Tibial nerve (tissue), 4 donors: Measurements from ENCODE around the gene PCDHB5. TPM values are rescaled to one million over a fixed set of nuclear protein-coding genes. Genes with fewer than 3 reads are reported as not detected.
"Not testable (repeated sequence)": the region's sequence is repeated elsewhere in the genome, so short reads cannot be mapped to it uniquely, and the experiment has no call there.

Experiments used
- DNase-seq, 2 donors: peaks; one replicate each; pipeline ENCODE4 v3.0.0-alpha.2; 2019; ENCODE audit warnings: low spot score in 2 of 2
- H3K27ac ChIP-seq, 4 donors: fragments of 200-600 bp; sonication (generic) in 3 of 4; one replicate each; pipeline ENCODE4 v1.5.1; 2017 to 2019; ENCODE audit warnings: mild to moderate bottlenecking in 1 of 4
- H3K27me3 ChIP-seq, 2 donors: fragments of 200-600 bp; sonication (generic) in 1 of 2; one replicate each; pipeline versions ENCODE4 v1.5.1 to v1.6.0; 2017 to 2019
- H3K36me3 ChIP-seq, 3 donors: fragments of 200-600 bp; sonication (generic); one replicate each; pipeline ENCODE4 v1.5.1; 2018 to 2019
- H3K4me1 ChIP-seq, 4 donors: fragments of 200-600 bp; sonication (generic) in 3 of 4; one replicate each; pipeline ENCODE4 v1.5.1; 2017 to 2019
- H3K4me3 ChIP-seq, 4 donors: fragments of 200-600 bp; sonication (generic) in 3 of 4; one replicate each; pipeline ENCODE4 v1.5.1; 2017 to 2019; ENCODE audit warnings: mild to moderate bottlenecking in 1 of 4, moderate library complexity in 1 of 4
- H3K9me3 ChIP-seq, 4 donors: fragments of 200-600 bp; sonication (generic) in 3 of 4; one replicate each; pipeline ENCODE4 v1.5.1; 2017 to 2019
- EP300 ChIP-seq, 2 donors: sonication (generic); formaldehyde crosslinking; IDR thresholded peaks; one replicate each; pipeline ENCODE4 v1.6.1; 2017; ENCODE audit warnings: antibody characterized with exemption in 2 of 2, mild to moderate bottlenecking in 1 of 2
- POLR2A ChIP-seq, 2 donors: fragments of 450-650 bp; IDR thresholded peaks; one replicate each; pipeline ENCODE4 v1.6.1; 2017; ENCODE audit warnings: antibody characterized with exemption in 2 of 2, mild to moderate bottlenecking in 2 of 2, moderate library complexity in 2 of 2
- WGBS, 2 donors: methylation state at CpG; one replicate each; pipeline ENCODE4 v1.1.5; 2018; 5-methylcytosine and 5-hydroxymethylcytosine counted together
- total RNA-seq, 4 donors: library from RNA; depleted of rRNA; stranded (reverse); fragments of >200 nt; gene quantifications; one replicate each; pipeline ENCODE4 v1.1.0, GENCODE V29; 2016
- TF ChIP-seq, protein P1 (sequence below), 5 experiments: fragments of 200-600 bp in 3 of 5; fragments of 450-650 bp in 2 of 5; sonication (generic) in 3 of 5; IDR thresholded peaks; one replicate each; pipeline ENCODE4 v1.5.1; 2016 to 2019; ENCODE audit warnings: antibody characterized with exemption in 5 of 5, mild to moderate bottlenecking in 3 of 5, moderate library complexity in 2 of 5

Gene PCDHB5
- total RNA-seq, 4 donors from 2014 or later: 5.9 to 15.5 (median 9.6) TPM

DNA sequence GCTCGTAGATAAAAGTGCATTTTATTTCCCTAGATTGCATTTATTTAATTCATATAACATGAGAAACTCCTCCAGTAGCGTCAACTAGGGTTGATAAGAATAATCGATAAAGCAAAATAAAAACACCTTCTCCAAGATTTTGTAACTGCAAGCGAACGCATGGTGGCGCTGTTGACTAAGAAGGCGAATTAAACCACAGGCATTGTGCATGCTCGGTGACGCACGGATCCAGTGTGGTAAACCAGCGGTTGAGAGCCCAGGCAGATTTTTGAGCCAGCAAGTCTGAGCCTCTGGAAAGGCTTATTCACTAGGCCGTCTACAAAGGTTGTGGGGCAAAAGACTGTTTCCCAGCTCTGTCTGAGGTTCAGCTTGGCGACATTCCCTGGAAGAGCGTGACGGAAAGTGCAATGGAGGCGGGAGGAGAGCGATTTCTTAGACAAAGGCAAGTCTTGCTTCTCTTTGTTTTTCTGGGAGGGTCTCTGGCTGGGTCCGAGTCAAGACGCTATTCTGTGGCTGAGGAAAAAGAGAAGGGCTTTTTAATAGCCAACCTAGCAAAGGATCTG is 34.7 kb upstream of the PCDHB5 start, which contains the start of gene PCDHB3:
Gene PCDHB3, plus strand, starts transcription at position 231 of the 563 bp plus-strand sequence. Its CDS starts 177 bp downstream, at position 408.
- H3K27me3 ChIP-seq: no peaks in the 10 kb centered on the region
- peak within 1 kb of the TSS in 2 of 4 donors; percentile 2 to 43 for H3K4me3 ChIP-seq
- 24 to 29% methylated on average over 19 of the region's 19 CpGs for WGBS, 2 donors
- DNase-seq: peak in 1 of 2 donors; percentile 28
- peaks cover 0 to 82% (median 12%) of the 10 kb centered on the region in 4 donors for H3K9me3 ChIP-seq
- no peaks in the 10 kb centered on the region for H3K4me1 ChIP-seq
- H3K27ac ChIP-seq: peak within 1 kb of the TSS in 1 of 4 donors; percentile 60
- H3K36me3 ChIP-seq: no peaks in the 10 kb centered on the region
- TF ChIP-seq POLR2A (IDR thresholded peaks at IDR 0.05): no peak
- TF ChIP-seq, protein P1, sequence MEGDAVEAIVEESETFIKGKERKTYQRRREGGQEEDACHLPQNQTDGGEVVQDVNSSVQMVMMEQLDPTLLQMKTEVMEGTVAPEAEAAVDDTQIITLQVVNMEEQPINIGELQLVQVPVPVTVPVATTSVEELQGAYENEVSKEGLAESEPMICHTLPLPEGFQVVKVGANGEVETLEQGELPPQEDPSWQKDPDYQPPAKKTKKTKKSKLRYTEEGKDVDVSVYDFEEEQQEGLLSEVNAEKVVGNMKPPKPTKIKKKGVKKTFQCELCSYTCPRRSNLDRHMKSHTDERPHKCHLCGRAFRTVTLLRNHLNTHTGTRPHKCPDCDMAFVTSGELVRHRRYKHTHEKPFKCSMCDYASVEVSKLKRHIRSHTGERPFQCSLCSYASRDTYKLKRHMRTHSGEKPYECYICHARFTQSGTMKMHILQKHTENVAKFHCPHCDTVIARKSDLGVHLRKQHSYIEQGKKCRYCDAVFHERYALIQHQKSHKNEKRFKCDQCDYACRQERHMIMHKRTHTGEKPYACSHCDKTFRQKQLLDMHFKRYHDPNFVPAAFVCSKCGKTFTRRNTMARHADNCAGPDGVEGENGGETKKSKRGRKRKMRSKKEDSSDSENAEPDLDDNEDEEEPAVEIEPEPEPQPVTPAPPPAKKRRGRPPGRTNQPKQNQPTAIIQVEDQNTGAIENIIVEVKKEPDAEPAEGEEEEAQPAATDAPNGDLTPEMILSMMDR (IDR thresholded peaks at IDR 0.05): peak in 3 of 5 experiments; percentile 10 to 37 (median 20)

DNA sequence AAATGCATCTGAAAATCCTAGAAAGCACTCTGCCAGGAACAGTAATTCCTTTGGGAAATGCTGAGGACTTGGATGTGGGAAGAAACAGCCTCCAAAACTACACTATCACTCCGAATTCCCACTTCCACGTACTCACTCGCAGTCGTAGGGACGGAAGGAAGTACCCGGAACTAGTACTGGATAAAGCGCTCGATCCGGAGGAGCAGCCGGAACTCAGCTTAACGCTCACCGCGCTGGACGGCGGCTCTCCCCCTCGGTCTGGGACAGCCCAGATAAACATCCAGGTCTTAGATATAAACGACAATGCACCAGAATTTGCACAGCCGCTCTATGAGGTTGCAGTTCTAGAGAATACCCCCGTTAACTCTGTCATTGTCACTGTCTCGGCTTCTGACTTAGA is 33.9 kb upstream of the PCDHB5 start:
- no peaks in the 10 kb centered on the region for H3K36me3 ChIP-seq
- TF ChIP-seq EP300 (IDR thresholded peaks at IDR 0.05) (no peak), POLR2A (IDR thresholded peaks at IDR 0.05) (no peak)
- TF ChIP-seq, protein P1 (IDR thresholded peaks at IDR 0.05): no peak
- H3K4me3 ChIP-seq: peak overlapping the region in 2 of 4 donors; percentile 2 to 43
- peaks cover 0 to 83% (median 14%) of the 10 kb centered on the region in 4 donors for H3K9me3 ChIP-seq
- WGBS, 2 donors: 53 to 54% methylated on average over 20 of the region's 20 CpGs
- no peaks in the 10 kb centered on the region for H3K4me1 ChIP-seq
- no peak overlapping the region for H3K27ac ChIP-seq
- no peak for DNase-seq
- no peaks in the 10 kb centered on the region for H3K27me3 ChIP-seq

DNA sequence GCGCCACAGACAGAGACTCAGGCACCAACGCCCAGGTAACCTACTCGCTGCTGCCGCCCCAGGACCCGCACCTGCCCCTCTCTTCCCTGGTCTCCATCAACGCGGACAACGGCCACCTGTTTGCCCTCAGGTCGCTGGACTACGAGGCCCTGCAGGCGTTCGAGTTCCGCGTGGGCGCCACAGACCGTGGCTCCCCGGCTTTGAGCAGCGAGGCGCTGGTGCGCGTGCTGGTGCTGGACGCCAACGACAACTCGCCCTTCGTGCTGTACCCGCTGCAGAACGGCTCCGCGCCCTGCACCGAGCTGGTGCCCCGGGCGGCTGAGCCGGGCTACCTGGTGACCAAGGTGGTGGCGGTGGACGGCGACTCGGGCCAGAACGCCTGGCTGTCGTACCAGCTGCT is 32.9 kb upstream of the PCDHB5 start:
- WGBS, 2 donors: 42 to 54% methylated on average over 6 to 8 of the region's 39 CpGs
- not testable (repeated sequence) for H3K4me3 ChIP-seq, H3K4me1 ChIP-seq, H3K27ac ChIP-seq, DNase-seq, H3K27me3 ChIP-seq, H3K36me3 ChIP-seq
- H3K9me3 ChIP-seq: peaks cover 0 to 80% (median 14%) of the 10 kb centered on the region in 4 donors

DNA sequence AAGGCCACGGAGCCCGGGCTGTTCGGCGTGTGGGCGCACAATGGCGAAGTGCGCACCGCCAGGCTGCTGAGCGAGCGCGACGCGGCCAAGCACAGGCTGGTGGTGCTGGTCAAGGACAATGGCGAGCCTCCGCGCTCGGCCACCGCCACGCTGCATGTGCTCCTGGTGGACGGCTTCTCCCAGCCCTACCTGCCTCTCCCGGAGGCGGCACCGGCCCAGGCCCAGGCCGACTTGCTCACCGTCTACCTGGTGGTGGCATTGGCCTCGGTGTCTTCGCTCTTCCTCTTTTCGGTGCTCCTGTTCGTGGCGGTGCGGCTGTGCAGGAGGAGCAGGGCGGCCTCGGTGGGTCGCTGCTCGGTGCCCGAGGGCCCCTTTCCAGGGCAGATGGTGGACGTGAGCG is 32.5 kb upstream of the PCDHB5 start:
- not testable (repeated sequence) for H3K4me1 ChIP-seq, H3K4me3 ChIP-seq, H3K27ac ChIP-seq, DNase-seq, H3K36me3 ChIP-seq, H3K27me3 ChIP-seq
- H3K9me3 ChIP-seq: peaks cover 0 to 80% (median 14%) of the 10 kb centered on the region in 4 donors
- 37% methylated on average over 19 of the region's 38 CpGs; no CpG with 5 or more reads in 1 of the 2 donors for WGBS, 2 donors

DNA sequence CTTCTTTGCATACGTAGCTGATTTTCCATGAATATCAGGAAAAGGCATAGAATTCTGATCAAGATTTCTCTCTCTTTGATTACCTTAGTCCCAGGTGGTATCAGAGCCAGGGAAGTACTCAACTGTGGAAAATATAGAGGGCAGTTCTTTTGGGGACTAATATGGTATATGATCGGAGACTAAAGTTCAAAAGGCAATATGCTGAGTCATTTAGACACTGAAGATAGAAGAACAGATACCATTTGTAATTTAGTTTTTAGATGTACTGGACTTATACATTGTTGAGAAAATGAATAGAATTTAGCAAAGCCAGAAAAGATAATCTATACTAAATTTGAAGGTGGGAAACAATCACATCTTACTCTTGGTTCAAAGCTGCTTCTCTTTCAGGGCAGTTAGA is 29.7 kb upstream of the PCDHB5 start:
- H3K27me3 ChIP-seq: no peaks in the 10 kb centered on the region
- TF ChIP-seq POLR2A (IDR thresholded peaks at IDR 0.05) (no peak), EP300 (IDR thresholded peaks at IDR 0.05) (no peak)
- TF ChIP-seq, protein P1 (IDR thresholded peaks at IDR 0.05): no peak
- H3K4me3 ChIP-seq: no peak overlapping the region
- H3K9me3 ChIP-seq: peaks cover 0 to 80% (median 12%) of the 10 kb centered on the region in 4 donors
- WGBS, 2 donors: 68 to 86% methylated on average over 2 of the region's 2 CpGs
- H3K36me3 ChIP-seq: no peaks in the 10 kb centered on the region
- DNase-seq: no peak
- H3K27ac ChIP-seq: no peak overlapping the region
- no peaks in the 10 kb centered on the region for H3K4me1 ChIP-seq

DNA sequence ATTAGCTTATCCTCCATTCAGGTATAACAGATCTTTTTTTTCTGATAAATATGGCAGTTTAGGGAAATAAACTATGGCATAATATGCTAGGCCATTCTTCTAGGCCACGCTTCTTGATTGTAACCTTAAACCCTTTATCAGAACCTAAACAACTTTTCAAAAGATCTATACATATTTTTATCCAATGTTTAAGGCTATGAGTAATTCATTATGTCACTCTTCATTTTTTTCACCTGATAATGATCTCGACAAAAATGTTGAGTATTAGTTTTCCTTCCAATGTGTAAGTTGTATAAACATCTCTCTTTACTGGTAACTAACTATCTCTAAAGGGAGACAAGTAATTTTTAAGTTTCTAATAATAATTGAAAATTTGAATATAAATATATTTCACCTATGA is 15.8 kb upstream of the PCDHB5 start:
- Histone ChIP-seq H3K4me1 (no peaks in the 10 kb centered on the region), H3K36me3 (no peaks in the 10 kb centered on the region), H3K9me3 (peaks cover 0 to 62% (median 15%) of the 10 kb centered on the region in 4 donors), H3K27me3 (no peaks in the 10 kb centered on the region), H3K4me3 (no peak overlapping the region), H3K27ac (no peak overlapping the region)
- DNase-seq: no peak
- TF ChIP-seq EP300 (IDR thresholded peaks at IDR 0.05) (no peak), POLR2A (IDR thresholded peaks at IDR 0.05) (no peak)
- TF ChIP-seq, protein P1 (IDR thresholded peaks at IDR 0.05): no peak
- WGBS, 2 donors: 41 to 58% methylated on average over 2 of the region's 2 CpGs
